Measurements from ENCODE around the gene ZCCHC2.

DNA sequence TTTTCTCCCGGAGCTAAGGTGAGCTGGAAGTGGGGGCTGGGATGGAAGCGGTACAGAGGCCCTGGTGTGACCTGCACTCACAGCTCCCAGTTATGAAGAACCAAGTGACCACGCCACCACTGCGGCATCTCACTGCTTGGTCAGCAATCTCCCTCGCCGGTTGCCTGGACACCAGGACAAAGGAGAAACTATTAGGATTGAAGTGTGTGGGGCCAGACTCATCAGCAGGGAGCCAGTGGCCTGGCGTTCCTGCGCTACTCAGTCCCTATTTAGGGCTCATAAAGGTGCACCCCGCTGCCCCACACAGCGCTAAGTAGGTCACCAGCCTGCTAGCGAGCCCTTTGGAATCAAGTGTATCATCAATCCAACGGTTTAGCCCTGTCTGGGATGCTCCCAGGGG lies 82.9 kb downstream of the ZCCHC2 start:
- TF ChIP-seq GATA3 (IDR thresholded peaks at IDR 0.05; ENCODE audit: low read depth, low read length) (no peak), GATA2 (IDR thresholded peaks at IDR 0.05; ENCODE audit: low read depth, low read length) (no peak)
